ENCODE data around the gene RAC2.

RAC2 gene

DNA sequence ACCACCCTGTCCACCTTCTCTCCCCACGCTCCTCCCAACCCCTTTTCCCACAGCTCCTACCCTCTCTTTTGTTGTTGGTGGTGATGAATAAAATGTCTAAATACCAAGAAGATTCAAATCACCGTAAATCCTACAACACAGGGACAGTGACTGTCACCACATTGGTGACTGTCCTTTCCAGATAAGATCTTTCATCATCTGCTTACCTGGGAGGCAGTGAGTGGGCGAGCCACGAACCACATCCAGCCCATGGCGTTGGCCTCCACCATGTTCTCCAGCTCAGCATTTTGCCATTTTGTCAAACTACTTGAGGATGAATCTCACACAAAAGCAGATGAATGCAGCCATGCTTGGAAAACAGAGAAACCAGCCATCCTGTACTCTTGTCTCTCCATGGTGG is 31.6 kb upstream of the RAC2 start:
- TF ChIP-seq, protein P1, sequence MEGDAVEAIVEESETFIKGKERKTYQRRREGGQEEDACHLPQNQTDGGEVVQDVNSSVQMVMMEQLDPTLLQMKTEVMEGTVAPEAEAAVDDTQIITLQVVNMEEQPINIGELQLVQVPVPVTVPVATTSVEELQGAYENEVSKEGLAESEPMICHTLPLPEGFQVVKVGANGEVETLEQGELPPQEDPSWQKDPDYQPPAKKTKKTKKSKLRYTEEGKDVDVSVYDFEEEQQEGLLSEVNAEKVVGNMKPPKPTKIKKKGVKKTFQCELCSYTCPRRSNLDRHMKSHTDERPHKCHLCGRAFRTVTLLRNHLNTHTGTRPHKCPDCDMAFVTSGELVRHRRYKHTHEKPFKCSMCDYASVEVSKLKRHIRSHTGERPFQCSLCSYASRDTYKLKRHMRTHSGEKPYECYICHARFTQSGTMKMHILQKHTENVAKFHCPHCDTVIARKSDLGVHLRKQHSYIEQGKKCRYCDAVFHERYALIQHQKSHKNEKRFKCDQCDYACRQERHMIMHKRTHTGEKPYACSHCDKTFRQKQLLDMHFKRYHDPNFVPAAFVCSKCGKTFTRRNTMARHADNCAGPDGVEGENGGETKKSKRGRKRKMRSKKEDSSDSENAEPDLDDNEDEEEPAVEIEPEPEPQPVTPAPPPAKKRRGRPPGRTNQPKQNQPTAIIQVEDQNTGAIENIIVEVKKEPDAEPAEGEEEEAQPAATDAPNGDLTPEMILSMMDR (IDR thresholded peaks at IDR 0.05; ENCODE audit: low read depth, low read length), result no peak
- TF ChIP-seq EZH2phosphoT487 (IDR thresholded peaks at IDR 0.05; ENCODE audit: low read depth), result no peak
- H3K27me3 ChIP-seq (ENCODE audit: low read depth, low read length), result no peaks in the 10 kb centered on the region
- no peak overlapping the region for H3K27ac ChIP-seq (ENCODE audit: low read length)
- H2AFZ ChIP-seq (ENCODE audit: low read depth, low read length), result no peak overlapping the region
- no peaks in the 10 kb centered on the region for H3K79me2 ChIP-seq (ENCODE audit: low read length)
- peaks cover 51% of the 10 kb centered on the region for H3K4me1 ChIP-seq (ENCODE audit: low read length)
- H3K4me2 ChIP-seq (ENCODE audit: low read length), result no peak overlapping the region
- no peak overlapping the region for H3K4me3 ChIP-seq (ENCODE audit: low read length)
- H3K36me3 ChIP-seq (replicated peaks; ENCODE audit: low read depth, low read length), result no peaks in the 10 kb centered on the region
- no peaks in the 10 kb centered on the region for H4K20me1 ChIP-seq (ENCODE audit: insufficient read depth, low read length)
- no peak overlapping the region for H3K9ac ChIP-seq (ENCODE audit: low read length)
- H3K9me3 ChIP-seq (ENCODE audit: insufficient read depth, low read length), result no peaks in the 10 kb centered on the region

DNA sequence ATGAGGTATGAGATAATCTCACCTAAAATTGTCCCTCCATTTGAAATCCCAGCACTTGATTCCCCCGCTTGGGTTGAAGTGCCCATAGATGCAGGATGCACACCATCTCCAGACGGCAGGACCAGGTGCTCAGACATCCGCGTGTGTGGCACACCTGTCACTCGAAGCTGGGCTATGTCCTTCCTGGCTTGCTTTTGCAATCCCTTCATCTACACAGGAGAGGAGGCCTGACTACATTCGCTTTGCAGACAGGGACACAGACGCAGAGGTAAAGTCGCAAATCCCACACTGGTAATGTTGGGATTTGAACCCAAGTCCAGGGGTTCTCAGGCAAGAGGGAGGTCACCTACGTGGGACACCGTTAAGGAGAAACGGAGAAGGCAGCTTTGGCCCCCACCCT is 31.1 kb upstream of the RAC2 start:
- H4K20me1 ChIP-seq (ENCODE audit: insufficient read depth, low read length), result no peaks in the 10 kb centered on the region
- H3K4me1 ChIP-seq (ENCODE audit: low read length), result peaks cover 51% of the 10 kb centered on the region
- H2AFZ ChIP-seq (ENCODE audit: low read depth, low read length), result no peak overlapping the region
- peak overlapping the region; percentile 59; the same call in 1 of the 2 replicates for H3K9ac ChIP-seq (ENCODE audit: low read length)
- no peaks in the 10 kb centered on the region for H3K9me3 ChIP-seq (ENCODE audit: insufficient read depth, low read length)
- H3K27ac ChIP-seq (ENCODE audit: low read length), result peak overlapping the region; percentile 81
- H3K27me3 ChIP-seq (ENCODE audit: low read depth, low read length), result no peaks in the 10 kb centered on the region
- no peak overlapping the region for H3K4me3 ChIP-seq (ENCODE audit: low read length)
- no peaks in the 10 kb centered on the region for H3K36me3 ChIP-seq (replicated peaks; ENCODE audit: low read depth, low read length)
- TF ChIP-seq, protein P1 (IDR thresholded peaks at IDR 0.05; ENCODE audit: low read depth, low read length), result no peak
- no peak for TF ChIP-seq EZH2phosphoT487 (IDR thresholded peaks at IDR 0.05; ENCODE audit: low read depth)
- peak overlapping the region; percentile 59 for H3K4me2 ChIP-seq (ENCODE audit: low read length)
- no peaks in the 10 kb centered on the region for H3K79me2 ChIP-seq (ENCODE audit: low read length)

DNA sequence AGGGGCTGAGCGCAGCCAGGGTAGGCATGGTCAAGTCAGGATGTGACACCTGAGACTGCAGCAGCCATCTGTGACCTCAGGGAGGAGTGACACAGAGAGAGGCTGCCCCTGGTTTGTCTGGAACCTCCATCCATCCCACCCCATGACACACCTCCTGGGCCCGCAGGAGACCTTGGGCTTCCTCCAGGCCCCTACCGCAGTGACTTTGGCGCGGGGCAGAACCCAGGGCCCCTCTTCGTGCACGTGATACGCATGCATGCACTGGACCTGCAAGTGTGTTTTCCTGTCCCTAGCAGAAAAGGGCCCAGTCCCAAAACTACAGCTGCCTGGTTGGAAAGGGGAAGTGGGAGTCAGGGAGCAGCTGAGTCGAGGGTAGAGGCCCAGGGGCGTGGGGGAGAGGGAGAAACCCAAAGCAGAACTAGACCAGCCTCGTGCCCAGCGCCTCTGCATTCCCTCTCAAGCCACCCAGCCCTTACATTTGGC is 30.4 kb upstream of the RAC2 start:
- H3K4me2 ChIP-seq (ENCODE audit: low read length), result peak overlapping the region; percentile 59
- H3K36me3 ChIP-seq (replicated peaks; ENCODE audit: low read depth, low read length), result no peaks in the 10 kb centered on the region
- H3K4me3 ChIP-seq (ENCODE audit: low read length), result peak overlapping the region; percentile 26
- no peaks in the 10 kb centered on the region for H3K79me2 ChIP-seq (ENCODE audit: low read length)
- H4K20me1 ChIP-seq (ENCODE audit: insufficient read depth, low read length), result no peaks in the 10 kb centered on the region
- no peaks in the 10 kb centered on the region for H3K9me3 ChIP-seq (ENCODE audit: insufficient read depth, low read length)
- H3K4me1 ChIP-seq (ENCODE audit: low read length), result peaks cover 56% of the 10 kb centered on the region
- H3K9ac ChIP-seq (ENCODE audit: low read length), result peak overlapping the region; percentile 61
- H2AFZ ChIP-seq (ENCODE audit: low read depth, low read length), result no peak overlapping the region
- peak overlapping the region; percentile 81 for H3K27ac ChIP-seq (ENCODE audit: low read length)
- TF ChIP-seq, protein P1 (IDR thresholded peaks at IDR 0.05; ENCODE audit: low read depth, low read length), result no peak
- no peak for TF ChIP-seq EZH2phosphoT487 (IDR thresholded peaks at IDR 0.05; ENCODE audit: low read depth)
- H3K27me3 ChIP-seq (ENCODE audit: low read depth, low read length), result no peaks in the 10 kb centered on the region

DNA sequence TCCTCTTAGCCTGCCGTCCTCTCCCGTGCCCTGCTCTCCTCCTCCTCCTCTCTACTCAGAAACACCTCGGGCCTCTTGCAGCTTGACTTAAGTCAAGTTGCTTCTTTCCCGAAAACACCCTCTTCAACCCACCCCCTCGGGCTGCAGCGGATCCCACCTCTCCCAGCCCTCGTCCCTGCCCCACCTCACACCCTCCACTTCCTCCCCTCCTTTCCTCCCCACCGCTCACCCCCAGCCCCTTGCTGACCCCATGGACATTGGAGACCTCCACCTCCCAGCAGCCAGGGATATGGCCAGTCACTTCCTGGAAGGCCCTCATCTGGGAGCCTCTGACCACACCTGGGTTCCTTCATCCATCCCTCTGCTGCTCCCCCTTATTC is 29.8 kb upstream of the RAC2 start:
- TF ChIP-seq EZH2phosphoT487 (IDR thresholded peaks at IDR 0.05; ENCODE audit: low read depth), result no peak
- TF ChIP-seq, protein P1 (IDR thresholded peaks at IDR 0.05; ENCODE audit: low read depth, low read length), result no peak
- Histone ChIP-seq H3K4me1 (ENCODE audit: low read length) (peaks cover 62% of the 10 kb centered on the region), H3K79me2 (ENCODE audit: low read length) (no peaks in the 10 kb centered on the region), H2AFZ (ENCODE audit: low read depth, low read length) (peak overlapping the region; percentile 50; the same call in 1 of the 2 replicates), H4K20me1 (ENCODE audit: insufficient read depth, low read length) (no peaks in the 10 kb centered on the region), H3K9me3 (ENCODE audit: insufficient read depth, low read length) (no peaks in the 10 kb centered on the region), H3K27me3 (ENCODE audit: low read depth, low read length) (no peaks in the 10 kb centered on the region), H3K27ac (ENCODE audit: low read length) (peak overlapping the region; percentile 81), H3K4me2 (ENCODE audit: low read length) (peak overlapping the region; percentile 59), H3K4me3 (ENCODE audit: low read length) (peak overlapping the region; percentile 26), H3K36me3 (replicated peaks; ENCODE audit: low read depth, low read length) (no peaks in the 10 kb centered on the region), H3K9ac (ENCODE audit: low read length) (peak overlapping the region; percentile 61)
